GM12878 (cell line): ENCODE data around the gene TSPAN2. TPM values are rescaled to one million over a fixed set of nuclear protein-coding genes. Genes with fewer than 3 reads are reported as not detected.

ENCODE experiments used
- CHD1 ChIP-seq: IDR thresholded peaks from 2 replicates; pipeline ENCODE4 v1.6.1; 2012; ENCODE audit warnings: low read depth, low read length, improper control_type of control experiment
- CHD4 ChIP-seq: fragments of 200-600 bp; sonication (generic); IDR thresholded peaks from 2 replicates; pipeline ENCODE4 v1.6.1; 2016; ENCODE audit warnings: mild to moderate bottlenecking
- ESRRA ChIP-seq: IDR thresholded peaks from 2 replicates; pipeline ENCODE4 v1.6.1; 2012; ENCODE audit warnings: mild to moderate bottlenecking, low read length, improper control_type of control experiment
- ETV6 ChIP-seq, 2 experiments: fragments of 450-650 bp in 1 of 2; IDR thresholded peaks in 1 of 2; conservative IDR thresholded peaks in 1 of 2; 2 replicates each; pipeline ENCODE4 v1.6.1; 2014; ENCODE audit warnings: antibody characterized with exemption in 1 of 2, borderline replicate concordance in 1 of 2, low read depth in 1 of 2, mild to moderate bottlenecking in 1 of 2, moderate library complexity in 1 of 2
- EZH2 ChIP-seq: IDR thresholded peaks from 2 replicates; pipeline ENCODE4 v1.6.1; 2012; ENCODE audit warnings: low read depth, mild to moderate bottlenecking, control low read depth, inconsistent platforms, low read length, borderline replicate concordance; ENCODE audit not compliant: control insufficient read depth
- MTA2 ChIP-seq: fragments of 450-650 bp; IDR thresholded peaks from 2 replicates; pipeline ENCODE4 v1.6.1; 2016; ENCODE audit warnings: low read depth, mild to moderate bottlenecking, moderate library complexity
- NFYA ChIP-seq: IDR thresholded peaks from 2 replicates; pipeline ENCODE4 v1.6.1; 2011; ENCODE audit warnings: low read depth, mild to moderate bottlenecking, low read length, improper control_type of control experiment, borderline replicate concordance
- NR2C1 ChIP-seq: fragments of 450-650 bp; IDR thresholded peaks from 2 replicates; pipeline ENCODE4 v1.6.1; 2017; ENCODE audit warnings: antibody characterized with exemption, mild to moderate bottlenecking, moderate library complexity
- POLR2AphosphoS5 ChIP-seq: IDR thresholded peaks from 2 replicates; pipeline ENCODE4 v1.6.1; 2011; ENCODE audit warnings: mild to moderate bottlenecking, low read length, inconsistent platforms
- SIX5 ChIP-seq: IDR thresholded peaks from 2 replicates; pipeline ENCODE4 v1.6.1; 2011; ENCODE audit warnings: mild to moderate bottlenecking, low read depth, low read length, moderate library complexity; ENCODE audit not compliant: severe bottlenecking
- SMC3 ChIP-seq: IDR thresholded peaks from 2 replicates; pipeline ENCODE4 v1.6.1; 2011; ENCODE audit warnings: low read length, improper control_type of control experiment, borderline replicate concordance
- STAT3 ChIP-seq: IDR thresholded peaks from 2 replicates; pipeline ENCODE4 v1.6.1; 2011; ENCODE audit warnings: low read depth, low read length, improper control_type of control experiment
- polyA plus RNA-seq, 11 experiments: library from polyadenylated mRNA; depleted of rRNA in 4 of 11; unstranded in 6 of 11; stranded (reverse) in 5 of 11; fragments of >200 nt; fragmentation: Nextera tagmentation in 4 of 11; fragmentation: Illumina TruSeq in 1 of 11; extraction: Ambion mirVana in 4 of 11; extraction: Trizol in 1 of 11; gene quantifications; 1 replicate in 1 of 11; 2 replicates in 10 of 11; pipeline versions ENCODE4 v1.2.1 to v1.2.3, GENCODE V29; 2011 to 2016; ENCODE audit warnings: inconsistent platforms in 2 of 11, missing spikeins in 2 of 11, low read depth in 1 of 11
- total RNA-seq, 4 experiments: library from RNA; depleted of rRNA in 3 of 4; stranded (reverse); fragments of >200 nt in 3 of 4; fragmentation: Illumina TruSeq in 1 of 4; extraction: Trizol in 1 of 4; gene quantifications; 2 replicates each; pipeline versions ENCODE4 v1.2.1 to v1.2.3, GENCODE V29; 2013 to 2021
- TF ChIP-seq, protein P1 (sequence below): fragments of 450-650 bp; formaldehyde crosslinking; IDR thresholded peaks from 2 replicates; pipeline ENCODE4 v1.4.0; 2022; ENCODE audit warnings: mild to moderate bottlenecking, moderate library complexity
- TF ChIP-seq, protein P2 (sequence below): fragments of 450-650 bp; IDR thresholded peaks from 2 replicates; pipeline ENCODE4 v1.6.1; 2016; ENCODE audit warnings: mild to moderate bottlenecking, moderate library complexity, borderline replicate concordance
- TF ChIP-seq, protein P3 (sequence below): fragments of 450-650 bp; IDR thresholded peaks from 2 replicates; pipeline ENCODE4 v1.6.1; 2017; ENCODE audit warnings: antibody characterized with exemption, mild to moderate bottlenecking, moderate library complexity
- TF ChIP-seq, protein P4 (sequence below): IDR thresholded peaks from 2 replicates; pipeline ENCODE4 v1.6.1; 2011; ENCODE audit warnings: mild to moderate bottlenecking, low read depth, low read length, moderate library complexity; ENCODE audit not compliant: insufficient replicate concordance

Gene TSPAN2
- total and polyA plus RNA-seq, 10 of the 15 experiments (the other 5 are each of a cell fraction or from before 2014, with no cell fraction given), result under 0.01 to 0.73 TPM; not detected in 8

DNA sequence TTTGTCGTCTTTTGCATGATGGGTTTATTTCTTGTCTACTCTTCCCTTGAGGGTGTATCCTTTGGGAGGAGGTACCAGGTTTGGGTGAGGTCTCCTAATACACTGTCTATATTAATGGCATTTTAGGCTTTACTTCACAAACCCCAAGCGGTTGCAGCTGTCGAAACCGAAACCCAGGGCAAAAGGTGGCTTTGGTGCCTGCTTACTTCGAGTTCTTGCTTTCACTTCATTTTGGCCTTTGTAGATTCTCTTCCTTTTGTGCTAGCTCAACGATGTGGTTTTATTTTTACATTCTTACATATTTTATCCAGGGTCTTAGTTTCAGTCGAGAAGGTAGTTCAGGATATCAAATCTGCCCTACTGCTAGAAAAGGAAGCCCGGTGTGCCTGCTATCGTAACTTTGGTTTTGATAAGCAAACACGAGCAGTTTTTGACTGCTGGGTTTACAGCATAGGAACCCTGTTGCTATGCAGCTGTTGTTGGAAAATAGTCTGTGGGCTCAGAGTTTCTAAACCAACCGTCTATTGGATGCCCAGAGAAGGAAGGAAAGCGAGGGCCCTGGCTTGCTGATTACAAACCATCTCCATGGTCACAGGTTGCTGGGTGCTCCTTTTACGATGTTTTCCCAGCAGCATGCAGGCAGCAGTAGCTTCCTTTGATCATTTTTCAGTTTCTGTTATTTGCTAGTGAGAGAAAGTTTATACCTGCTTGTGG lies 9.8 kb upstream of the TSPAN2 start (continued):
- no peak for TF ChIP-seq EZH2
- TF ChIP-seq CHD4, result no peak
- no peak for TF ChIP-seq POLR2AphosphoS5
- TF ChIP-seq ESRRA, result 0 out of 2 replicates have a peak, but pooled peaks have one; percentile 24
- no peak for TF ChIP-seq STAT3
- TF ChIP-seq, protein P1, sequence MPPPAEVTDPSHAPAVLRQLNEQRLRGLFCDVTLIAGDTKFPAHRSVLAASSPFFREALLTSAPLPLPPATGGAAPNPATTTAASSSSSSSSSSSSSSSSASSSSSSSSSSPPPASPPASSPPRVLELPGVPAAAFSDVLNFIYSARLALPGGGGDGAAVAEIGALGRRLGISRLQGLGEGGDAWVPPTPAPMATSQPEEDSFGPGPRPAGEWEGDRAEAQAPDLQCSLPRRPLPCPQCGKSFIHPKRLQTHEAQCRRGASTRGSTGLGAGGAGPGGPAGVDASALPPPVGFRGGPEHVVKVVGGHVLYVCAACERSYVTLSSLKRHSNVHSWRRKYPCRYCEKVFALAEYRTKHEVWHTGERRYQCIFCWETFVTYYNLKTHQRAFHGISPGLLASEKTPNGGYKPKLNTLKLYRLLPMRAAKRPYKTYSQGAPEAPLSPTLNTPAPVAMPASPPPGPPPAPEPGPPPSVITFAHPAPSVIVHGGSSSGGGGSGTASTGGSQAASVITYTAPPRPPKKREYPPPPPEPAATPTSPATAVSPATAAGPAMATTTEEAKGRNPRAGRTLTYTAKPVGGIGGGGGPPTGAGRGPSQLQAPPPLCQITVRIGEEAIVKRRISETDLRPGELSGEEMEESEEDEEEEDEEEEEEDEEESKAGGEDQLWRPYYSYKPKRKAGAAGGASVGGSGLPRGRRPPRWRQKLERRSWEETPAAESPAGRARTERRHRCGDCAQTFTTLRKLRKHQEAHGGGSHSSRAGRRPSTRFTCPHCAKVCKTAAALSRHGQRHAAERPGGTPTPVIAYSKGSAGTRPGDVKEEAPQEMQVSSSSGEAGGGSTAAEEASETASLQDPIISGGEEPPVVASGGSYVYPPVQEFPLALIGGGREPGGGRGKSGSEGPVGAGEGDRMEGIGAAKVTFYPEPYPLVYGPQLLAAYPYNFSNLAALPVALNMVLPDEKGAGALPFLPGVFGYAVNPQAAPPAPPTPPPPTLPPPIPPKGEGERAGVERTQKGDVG (CRISPR knock-in tag), result no peak
- no peak for TF ChIP-seq CHD1
- TF ChIP-seq SIX5, result no peak
- TF ChIP-seq, protein P2, sequence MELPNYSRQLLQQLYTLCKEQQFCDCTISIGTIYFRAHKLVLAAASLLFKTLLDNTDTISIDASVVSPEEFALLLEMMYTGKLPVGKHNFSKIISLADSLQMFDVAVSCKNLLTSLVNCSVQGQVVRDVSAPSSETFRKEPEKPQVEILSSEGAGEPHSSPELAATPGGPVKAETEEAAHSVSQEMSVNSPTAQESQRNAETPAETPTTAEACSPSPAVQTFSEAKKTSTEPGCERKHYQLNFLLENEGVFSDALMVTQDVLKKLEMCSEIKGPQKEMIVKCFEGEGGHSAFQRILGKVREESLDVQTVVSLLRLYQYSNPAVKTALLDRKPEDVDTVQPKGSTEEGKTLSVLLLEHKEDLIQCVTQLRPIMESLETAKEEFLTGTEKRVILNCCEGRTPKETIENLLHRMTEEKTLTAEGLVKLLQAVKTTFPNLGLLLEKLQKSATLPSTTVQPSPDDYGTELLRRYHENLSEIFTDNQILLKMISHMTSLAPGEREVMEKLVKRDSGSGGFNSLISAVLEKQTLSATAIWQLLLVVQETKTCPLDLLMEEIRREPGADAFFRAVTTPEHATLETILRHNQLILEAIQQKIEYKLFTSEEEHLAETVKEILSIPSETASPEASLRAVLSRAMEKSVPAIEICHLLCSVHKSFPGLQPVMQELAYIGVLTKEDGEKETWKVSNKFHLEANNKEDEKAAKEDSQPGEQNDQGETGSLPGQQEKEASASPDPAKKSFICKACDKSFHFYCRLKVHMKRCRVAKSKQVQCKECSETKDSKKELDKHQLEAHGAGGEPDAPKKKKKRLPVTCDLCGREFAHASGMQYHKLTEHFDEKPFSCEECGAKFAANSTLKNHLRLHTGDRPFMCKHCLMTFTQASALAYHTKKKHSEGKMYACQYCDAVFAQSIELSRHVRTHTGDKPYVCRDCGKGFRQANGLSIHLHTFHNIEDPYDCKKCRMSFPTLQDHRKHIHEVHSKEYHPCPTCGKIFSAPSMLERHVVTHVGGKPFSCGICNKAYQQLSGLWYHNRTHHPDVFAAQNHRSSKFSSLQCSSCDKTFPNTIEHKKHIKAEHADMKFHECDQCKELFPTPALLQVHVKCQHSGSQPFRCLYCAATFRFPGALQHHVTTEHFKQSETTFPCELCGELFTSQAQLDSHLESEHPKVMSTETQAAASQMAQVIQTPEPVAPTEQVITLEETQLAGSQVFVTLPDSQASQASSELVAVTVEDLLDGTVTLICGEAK, result no peak
- TF ChIP-seq, protein P3, sequence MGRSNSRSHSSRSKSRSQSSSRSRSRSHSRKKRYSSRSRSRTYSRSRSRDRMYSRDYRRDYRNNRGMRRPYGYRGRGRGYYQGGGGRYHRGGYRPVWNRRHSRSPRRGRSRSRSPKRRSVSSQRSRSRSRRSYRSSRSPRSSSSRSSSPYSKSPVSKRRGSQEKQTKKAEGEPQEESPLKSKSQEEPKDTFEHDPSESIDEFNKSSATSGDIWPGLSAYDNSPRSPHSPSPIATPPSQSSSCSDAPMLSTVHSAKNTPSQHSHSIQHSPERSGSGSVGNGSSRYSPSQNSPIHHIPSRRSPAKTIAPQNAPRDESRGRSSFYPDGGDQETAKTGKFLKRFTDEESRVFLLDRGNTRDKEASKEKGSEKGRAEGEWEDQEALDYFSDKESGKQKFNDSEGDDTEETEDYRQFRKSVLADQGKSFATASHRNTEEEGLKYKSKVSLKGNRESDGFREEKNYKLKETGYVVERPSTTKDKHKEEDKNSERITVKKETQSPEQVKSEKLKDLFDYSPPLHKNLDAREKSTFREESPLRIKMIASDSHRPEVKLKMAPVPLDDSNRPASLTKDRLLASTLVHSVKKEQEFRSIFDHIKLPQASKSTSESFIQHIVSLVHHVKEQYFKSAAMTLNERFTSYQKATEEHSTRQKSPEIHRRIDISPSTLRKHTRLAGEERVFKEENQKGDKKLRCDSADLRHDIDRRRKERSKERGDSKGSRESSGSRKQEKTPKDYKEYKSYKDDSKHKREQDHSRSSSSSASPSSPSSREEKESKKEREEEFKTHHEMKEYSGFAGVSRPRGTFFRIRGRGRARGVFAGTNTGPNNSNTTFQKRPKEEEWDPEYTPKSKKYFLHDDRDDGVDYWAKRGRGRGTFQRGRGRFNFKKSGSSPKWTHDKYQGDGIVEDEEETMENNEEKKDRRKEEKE, result no peak
- TF ChIP-seq, protein P4, sequence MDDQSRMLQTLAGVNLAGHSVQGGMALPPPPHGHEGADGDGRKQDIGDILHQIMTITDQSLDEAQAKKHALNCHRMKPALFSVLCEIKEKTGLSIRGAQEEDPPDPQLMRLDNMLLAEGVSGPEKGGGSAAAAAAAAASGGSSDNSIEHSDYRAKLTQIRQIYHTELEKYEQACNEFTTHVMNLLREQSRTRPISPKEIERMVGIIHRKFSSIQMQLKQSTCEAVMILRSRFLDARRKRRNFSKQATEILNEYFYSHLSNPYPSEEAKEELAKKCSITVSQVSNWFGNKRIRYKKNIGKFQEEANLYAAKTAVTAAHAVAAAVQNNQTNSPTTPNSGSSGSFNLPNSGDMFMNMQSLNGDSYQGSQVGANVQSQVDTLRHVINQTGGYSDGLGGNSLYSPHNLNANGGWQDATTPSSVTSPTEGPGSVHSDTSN, result no peak
- TF ChIP-seq ETV6 (conservative IDR thresholded peaks at IDR 0.05 in 1 of 2, IDR thresholded peaks at IDR 0.05 in 1 of 2; ENCODE audit: borderline replicate concordance in 1 of 2, low read depth in 1 of 2), result 0 out of 4 replicates have a peak, but pooled peaks of 1 of the 2 experiments have one; percentile 25
- TF ChIP-seq NR2C1, result no peak
- 0 out of 2 replicates have a peak, but pooled peaks have one; percentile 37 for TF ChIP-seq MTA2
- TF ChIP-seq NFYA, result no peak
- no peak for TF ChIP-seq SMC3
